H1 (cell line): ENCODE data around the gene IL1RAPL1. TPM values are rescaled to one million over a fixed set of nuclear protein-coding genes. Genes with fewer than 3 reads are reported as not detected.

Source experiments
- CTCF ChIA-PET: fragments of 300-600 bp; sonication (Branson Sonifier 250); formaldehyde crosslinking; loops from one replicate; lab custom pipeline; 2021; ENCODE audit not compliant: partially characterized antibody; lab: Charles Lee
- POLR2A ChIA-PET: fragments of 300-600 bp; sonication (Branson Sonifier 250); formaldehyde crosslinking; loops from one replicate; lab custom pipeline; 2021; ENCODE audit warnings: inconsistent platforms; ENCODE audit not compliant: partially characterized antibody; lab: Charles Lee
- DNase-seq, 2 experiments: peaks; one replicate each; pipeline versions ENCODE4 v3.0.0 to v3.0.0-alpha.2; 2010 to 2022; ENCODE audit warnings: low spot score in 2 of 2, low read depth in 1 of 2, mixed read lengths in 1 of 2
- FAIRE-seq: peaks from 2 replicates; lab custom pipeline; 2011; peaks lifted over from hg19 to GRCh38; lab: Jason Lieb, UNC
- H2AFZ ChIP-seq: 2 replicates; pipeline ENCODE4 v1.8.1; 2012; ENCODE audit warnings: low read length, inconsistent platforms
- H2AK5ac ChIP-seq: 2 replicates; pipeline ENCODE4 v1.6.1; 2013; ENCODE audit warnings: low read depth, low read length
- H2BK120ac ChIP-seq: replicated peaks from 2 replicates; pipeline ENCODE3; 2013; ENCODE audit warnings: low read depth, low read length, inconsistent platforms
- H2BK12ac ChIP-seq: 2 replicates; pipeline ENCODE4 v1.6.1; 2013; ENCODE audit warnings: low read depth, low read length
- H2BK15ac ChIP-seq: 2 replicates; pipeline ENCODE4 v1.6.1; 2013; ENCODE audit warnings: low read length
- H2BK20ac ChIP-seq: 2 replicates; pipeline ENCODE4 v1.6.1; 2013; ENCODE audit warnings: low read length
- H2BK5ac ChIP-seq: 2 replicates; pipeline ENCODE4 v1.6.1; 2013; ENCODE audit warnings: low read depth, low read length
- H3K14ac ChIP-seq: 2 replicates; pipeline ENCODE4 v1.6.1; 2013; ENCODE audit warnings: inconsistent platforms; ENCODE audit not compliant: insufficient read length
- H3K18ac ChIP-seq: 2 replicates; pipeline ENCODE4 v1.6.1; 2013; ENCODE audit warnings: low read length; ENCODE audit errors: extremely low read depth
- H3K23ac ChIP-seq: 2 replicates; pipeline ENCODE4 v1.6.1; 2013; ENCODE audit warnings: inconsistent platforms; ENCODE audit not compliant: insufficient read length
- H3K23me2 ChIP-seq: 2 replicates; pipeline ENCODE4 v1.6.1; 2013; ENCODE audit warnings: low read depth, low read length
- H3K27ac ChIP-seq: 2 replicates; pipeline ENCODE4 v1.6.1; 2011; ENCODE audit warnings: low read depth, low read length, inconsistent platforms
- H3K27me3 ChIP-seq, 4 experiments: replicated peaks in 1 of 4; 1 replicate in 1 of 4; 2 replicates in 3 of 4; pipeline versions ENCODE4 v1.6.1 to v1.8.1; 2011 to 2013; ENCODE audit warnings: low read length in 3 of 4, mild to moderate bottlenecking in 3 of 4, inconsistent platforms in 2 of 4, mixed read lengths in 2 of 4, moderate library complexity in 1 of 4; ENCODE audit not compliant: control insufficient read depth in 3 of 4, insufficient read depth in 3 of 4; ENCODE audit errors: extremely low read depth in 1 of 4
- H3K36me3 ChIP-seq, 4 experiments: 2 replicates each; pipeline versions ENCODE4 v1.6.1 to v1.8.1; 2011 to 2013; ENCODE audit warnings: mild to moderate bottlenecking in 4 of 4, low read length in 3 of 4, moderate library complexity in 2 of 4, control low read depth in 1 of 4, inconsistent platforms in 1 of 4; ENCODE audit not compliant: insufficient read depth in 4 of 4, control insufficient read depth in 2 of 4
- H3K4ac ChIP-seq: replicated peaks from 2 replicates; pipeline ENCODE3; 2013; ENCODE audit warnings: low read length, low read depth, mixed read lengths, inconsistent platforms; ENCODE audit not compliant: insufficient read length
- H3K4me1 ChIP-seq, 4 experiments: replicated peaks in 1 of 4; 1 replicate in 1 of 4; 2 replicates in 3 of 4; pipeline versions ENCODE4 v1.6.1 to v1.8.1; 2011 to 2013; ENCODE audit warnings: low read length in 3 of 4, inconsistent platforms in 2 of 4, mixed read lengths in 1 of 4; ENCODE audit not compliant: insufficient read depth in 4 of 4, control insufficient read depth in 3 of 4
- H3K4me2 ChIP-seq, 2 experiments: 2 replicates each; pipeline versions ENCODE4 v1.6.1 to v1.8.1; 2011 to 2013; ENCODE audit warnings: low read depth in 2 of 2, low read length in 2 of 2, control low read depth in 1 of 2, inconsistent platforms in 1 of 2, mild to moderate bottlenecking in 1 of 2; ENCODE audit not compliant: insufficient read depth in 1 of 2
- H3K4me3 ChIP-seq, 4 experiments: fragments of 200-600, 300-600 bp in 1 of 4; sonication (generic), shearing (Covaris generic), sonication (Bioruptor Twin) in 1 of 4; 2 replicates each; pipeline versions ENCODE4 v1.5.1 to v1.8.1; 2011 to 2016; ENCODE audit warnings: low read length in 4 of 4, low read depth in 3 of 4, control low read depth in 2 of 4, inconsistent platforms in 2 of 4, mild to moderate bottlenecking in 2 of 4, mixed read lengths in 1 of 4, moderate library complexity in 1 of 4; ENCODE audit not compliant: insufficient read depth in 2 of 4; ENCODE audit errors: extremely low read depth in 1 of 4
- H3K56ac ChIP-seq: replicated peaks from 2 replicates; pipeline ENCODE3; 2013; ENCODE audit warnings: low read depth, mild to moderate bottlenecking, mixed read lengths, low read length, inconsistent platforms; ENCODE audit not compliant: insufficient read length
- H3K79me1 ChIP-seq: 2 replicates; pipeline ENCODE4 v1.6.1; 2013; ENCODE audit warnings: low read depth, low read length, control low read depth
- H3K79me2 ChIP-seq, 2 experiments: 2 replicates each; pipeline versions ENCODE4 v1.6.1 to v1.8.1; 2012 to 2013; ENCODE audit warnings: low read length in 2 of 2, mild to moderate bottlenecking in 2 of 2, inconsistent platforms in 1 of 2; ENCODE audit not compliant: insufficient read depth in 2 of 2, control insufficient read depth in 1 of 2
- H3K9ac ChIP-seq, 4 experiments: replicated peaks in 1 of 4; 1 replicate in 1 of 4; 2 replicates in 3 of 4; pipeline versions ENCODE4 v1.6.1 to v1.8.1; 2011 to 2013; ENCODE audit warnings: low read depth in 3 of 4, low read length in 3 of 4, control low read depth in 2 of 4, mild to moderate bottlenecking in 2 of 4, moderate library complexity in 2 of 4, inconsistent platforms in 1 of 4; ENCODE audit errors: extremely low read depth in 1 of 4
- H3K9me3 ChIP-seq, 2 experiments: 2 replicates each; pipeline versions ENCODE4 v1.6.1 to v1.8.1; 2012 to 2013; ENCODE audit warnings: mild to moderate bottlenecking in 2 of 2, moderate library complexity in 2 of 2, control low read depth in 1 of 2, inconsistent platforms in 1 of 2, low read depth in 1 of 2, low read length in 1 of 2, mixed read lengths in 1 of 2; ENCODE audit not compliant: insufficient read depth in 2 of 2
- H4K20me1 ChIP-seq, 2 experiments: replicated peaks in 1 of 2; 2 replicates each; pipeline versions ENCODE3 to v1.8.1; 2011 to 2013; ENCODE audit warnings: inconsistent platforms in 2 of 2, low read length in 2 of 2, mild to moderate bottlenecking in 1 of 2; ENCODE audit not compliant: insufficient read depth in 2 of 2, control insufficient read depth in 1 of 2
- H4K5ac ChIP-seq: 2 replicates; pipeline ENCODE4 v1.6.1; 2013; ENCODE audit warnings: low read length, low read depth, mixed read lengths, inconsistent platforms; ENCODE audit not compliant: insufficient read length
- H4K8ac ChIP-seq: 2 replicates; pipeline ENCODE4 v1.8.0; 2013; ENCODE audit warnings: mild to moderate bottlenecking, moderate library complexity, low read length, inconsistent platforms; ENCODE audit not compliant: insufficient read depth; ENCODE audit errors: extremely low read depth
- H4K91ac ChIP-seq: replicated peaks from 2 replicates; pipeline ENCODE3; 2013; ENCODE audit warnings: low read length, mixed read lengths, inconsistent platforms; ENCODE audit not compliant: insufficient read length
- ASH2L ChIP-seq: fragments of 200-600, 300-600 bp; sonication (generic); IDR thresholded peaks from one replicate; pipeline ENCODE4 v1.7.1; 2017; ENCODE audit warnings: low read length
- CBX8 ChIP-seq: fragments of 300-800, 300-1000 bp; sonication (generic); IDR thresholded peaks from 2 replicates; pipeline ENCODE4 v1.7.1; 2016; ENCODE audit warnings: low read depth, low read length, borderline replicate concordance
- MAX ChIP-seq: IDR thresholded peaks from 2 replicates; pipeline ENCODE4 v1.6.1; 2012; ENCODE audit warnings: inconsistent platforms
- POU5F1 ChIP-seq: IDR thresholded peaks from 2 replicates; pipeline ENCODE4 v1.6.1; 2011; ENCODE audit warnings: low read depth, mild to moderate bottlenecking, low read length, moderate library complexity
- SAP30 ChIP-seq: fragments of 300-600 bp; sonication (generic); IDR thresholded peaks from 2 replicates; pipeline ENCODE4 v1.7.1; 2012; ENCODE audit warnings: low read length, moderate library complexity, mild to moderate bottlenecking, inconsistent platforms; ENCODE audit not compliant: insufficient read depth, insufficient replicate concordance
- TCF12 ChIP-seq: IDR thresholded peaks from 2 replicates; pipeline ENCODE4 v1.6.1; 2011; ENCODE audit warnings: low read depth, mild to moderate bottlenecking, low read length
- WGBS, 2 experiments: shearing (Covaris generic) in 1 of 2; methylation state at CpG; one replicate each; pipeline versions ENCODE4 v1.1.6 to v1.1.7; 2013 to 2015; ENCODE audit warnings: low lambda C conversion rate in 2 of 2, mixed read lengths in 2 of 2, inconsistent platforms in 1 of 2, low coverage in 1 of 2, missing lambda C conversion rate in 1 of 2; ENCODE audit not compliant: insufficient replicate concordance in 2 of 2, insufficient coverage in 1 of 2, insufficient read length in 1 of 2; ENCODE audit errors: extremely low coverage in 1 of 2, missing lambda C conversion rate in 1 of 2; 5-methylcytosine and 5-hydroxymethylcytosine counted together
- polyA plus RNA-seq, 7 experiments: library from polyadenylated mRNA; depleted of rRNA in 3 of 7; stranded (reverse) in 5 of 7; unstranded in 2 of 7; fragments of >200 nt in 5 of 7; fragments of 200-250 nt in 2 of 7; gene quantifications; 1 replicate in 5 of 7; 2 replicates in 1 of 7; 4 replicates in 1 of 7; pipeline versions ENCODE4 v1.2.1 to v1.2.3, GENCODE V29; 2011 to 2013; ENCODE audit warnings: missing spikeins in 2 of 7, mixed read lengths in 2 of 7
- total RNA-seq: library from RNA; stranded (reverse); fragmentation: NEBNext Ultra II Directional; extraction: Animal tissue kit (Norgen Biotek cat#: 25700); gene quantifications from 2 replicates; pipeline ENCODE4 v1.2.1, GENCODE V29; 2021

The IL1RAPL1 gene
- total and polyA plus RNA-seq, 2 of the 8 experiments (the other 6 are each of a cell fraction or from before 2014, with no cell fraction given): 0.11 to 0.35 TPM

- no peaks in the 10 kb centered on the region for H4K20me1 ChIP-seq
- H3K4me3 ChIP-seq: no peak overlapping the region
- WGBS, 2 experiments: 100% methylated on average over 1 of the region's 1 CpG; no CpG with 5 or more reads in 1 of the 2 experiments
- no peak overlapping the region for H2AFZ ChIP-seq
- H3K79me2 ChIP-seq: no peaks in the 10 kb centered on the region
- H2BK15ac ChIP-seq: no peak overlapping the region
- no peak overlapping the region for H4K8ac ChIP-seq
- H3K23ac ChIP-seq: no peak overlapping the region
- H2BK12ac ChIP-seq: no peak overlapping the region
- H2BK120ac ChIP-seq: no peak overlapping the region
- no peak overlapping the region for H3K9ac ChIP-seq
- no peak overlapping the region for H2BK5ac ChIP-seq
- no peaks in the 10 kb centered on the region for H3K79me1 ChIP-seq
- no peaks in the 10 kb centered on the region for H3K36me3 ChIP-seq
- no peaks in the 10 kb centered on the region for H3K9me3 ChIP-seq
- ChIA-PET CTCF (no interaction called here), POLR2A (no interaction called here)
- DNase-seq (no peak), FAIRE-seq (no peak)
- H3K18ac ChIP-seq: no peak overlapping the region
- H3K4me2 ChIP-seq: no peak overlapping the region
- no peaks in the 10 kb centered on the region for H3K27me3 ChIP-seq
- H3K4ac ChIP-seq: no peak overlapping the region
- no peaks in the 10 kb centered on the region for H3K4me1 ChIP-seq
- no peak overlapping the region for H4K91ac ChIP-seq
- H2BK20ac ChIP-seq: no peak overlapping the region
- no peak overlapping the region for H3K14ac ChIP-seq
- no peak overlapping the region for H3K27ac ChIP-seq
- H4K5ac ChIP-seq: no peak overlapping the region
- no peak overlapping the region for H3K56ac ChIP-seq
- H2AK5ac ChIP-seq: no peak overlapping the region
- no peaks in the 10 kb centered on the region for H3K23me2 ChIP-seq
- TF ChIP-seq TCF12 (no peak), ASH2L (no peak), SAP30 (no peak), MAX (no peak), POU5F1 (no peak), CBX8 (no peak)
Observed at GRCh38 chrX:29506729-29507128, 919.5 kb downstream of the IL1RAPL1 start.
